GM19395 (cell line): ENCODE data around the gene MRPL46.
A peak's percentile ranks its signal among the peaks of the same experiment; 100 is the strongest.

ENCODE experiments used
- ATAC-seq: cut with Tn5 transposase; IDR thresholded peaks from one replicate; pipeline ENCODE4 v1.9.1; 2021; ENCODE audit warnings: mild to moderate bottlenecking, moderate library complexity; ENCODE audit not compliant: unreplicated experiment

The MRPL46 gene

GRCh38 chr15:88467073-88467934 lies at the start of gene MRPL46, which contains the start of gene MRPS11:
TSS of gene MRPL46 (minus strand) at chr15:88467388. CDS start at chr15:88467377, 11 bp downstream.
TSS of gene MRPS11 (plus strand) at chr15:88467708. CDS start at chr15:88467718, 10 bp downstream.
- ATAC-seq: peak; percentile 91

DNA sequence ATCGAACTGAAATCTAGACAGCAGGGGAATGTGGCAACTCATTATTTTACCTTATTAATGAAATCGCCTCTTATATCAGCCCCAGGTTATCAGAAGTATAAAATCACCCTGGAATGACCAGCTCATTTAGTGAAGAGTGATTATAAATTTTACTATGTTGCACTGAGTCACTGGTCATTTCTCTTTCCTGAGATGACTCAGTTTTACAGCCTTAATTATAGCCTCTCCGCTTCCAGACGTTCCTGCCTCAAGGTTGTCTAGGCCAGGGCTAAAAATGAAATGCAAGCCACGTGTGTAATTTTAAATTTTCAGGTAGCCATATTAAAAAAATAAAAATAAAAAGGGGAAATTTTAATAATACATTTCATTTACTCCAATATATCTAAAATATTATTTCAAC lies 46.0 kb upstream of the MRPL46 start:
- ATAC-seq: no peak

DNA sequence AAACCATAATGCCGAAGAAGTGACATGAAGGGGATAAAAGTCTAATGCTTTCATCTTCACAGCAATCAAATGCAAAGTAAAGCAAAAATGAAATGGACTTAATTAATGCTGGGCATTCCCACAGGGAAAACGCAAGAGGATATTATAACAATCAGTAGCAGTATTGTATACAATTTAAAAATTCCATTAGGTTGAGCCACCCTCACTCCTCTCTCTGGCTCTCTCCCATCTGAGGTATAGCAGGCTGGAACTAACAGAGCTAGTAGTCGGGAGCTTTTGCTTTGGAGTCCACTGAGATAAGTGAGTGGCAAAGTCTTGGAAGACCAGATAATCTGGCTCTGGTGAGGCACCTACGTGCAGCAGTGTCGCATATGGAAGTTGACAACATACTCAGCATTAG lies 45.4 kb upstream of the MRPL46 start:
- no peak for ATAC-seq

DNA sequence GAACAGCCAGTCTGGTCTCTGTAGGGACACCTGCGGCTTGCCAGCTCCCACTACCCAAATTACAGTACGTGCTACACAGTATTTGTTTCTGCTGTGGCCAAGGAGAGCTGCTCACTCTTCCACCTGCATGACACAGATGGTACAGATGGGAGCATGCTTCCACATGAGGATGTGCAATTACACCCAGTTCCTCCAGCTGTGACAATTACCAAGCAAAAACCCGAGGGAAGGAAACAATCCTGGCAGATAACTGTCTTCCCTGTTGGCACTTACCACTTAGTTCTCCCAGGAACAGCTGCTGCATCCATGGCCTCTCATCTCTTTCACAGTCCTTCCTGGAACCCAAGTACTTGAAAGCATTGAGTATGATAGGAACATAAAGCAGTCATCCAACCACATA lies 44.9 kb upstream of the MRPL46 start:
- no peak for ATAC-seq

- ATAC-seq: no peak
These were observed 44.0 kb upstream of the MRPL46 start for GRCh38 chr15:88511161-88511560.

DNA sequence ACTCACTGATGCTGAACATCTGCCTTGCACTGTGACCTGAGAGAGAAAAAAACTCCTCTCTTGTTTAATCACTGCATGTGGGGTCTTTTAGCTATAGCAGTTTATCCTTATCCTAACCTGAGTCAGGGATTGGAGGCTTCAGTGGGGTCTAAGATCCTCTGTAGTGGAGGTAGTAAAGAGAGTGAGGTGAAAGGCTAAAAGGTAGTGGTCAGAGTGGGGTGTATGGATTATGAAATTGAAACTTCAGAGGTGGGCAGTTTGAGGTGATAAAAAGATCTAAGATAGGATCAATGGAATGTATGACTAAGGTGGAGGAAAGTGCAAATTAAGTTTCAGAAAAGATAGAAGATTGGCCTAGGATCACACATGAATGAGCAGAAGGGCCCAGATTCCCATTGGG lies 42.8 kb upstream of the MRPL46 start:
- ATAC-seq: no peak

GRCh38 chr15:88509321-88509720 lies 42.1 kb upstream of the MRPL46 start:
- ATAC-seq: no peak

- no peak for ATAC-seq
These were observed 39.4 kb upstream of the MRPL46 start for GRCh38 chr15:88506628-88507027.

DNA sequence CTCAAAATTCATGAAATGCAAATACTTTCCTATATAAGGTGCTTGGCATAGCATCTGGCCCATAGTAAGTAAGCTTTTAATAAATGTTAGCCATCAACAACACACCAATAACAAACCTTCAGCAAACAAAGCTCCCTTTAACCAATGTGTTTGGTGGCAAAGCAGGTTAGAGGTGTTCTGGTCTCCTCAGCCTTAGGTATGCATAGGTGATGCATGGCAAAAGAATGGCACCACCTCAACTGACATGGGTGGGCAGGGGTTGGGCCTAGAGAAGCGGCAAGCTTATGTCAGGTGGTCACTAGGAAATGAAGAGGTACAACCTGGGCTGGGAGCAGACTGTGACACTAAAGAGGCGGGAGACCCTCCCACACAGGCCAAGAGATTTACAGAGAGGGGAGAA lies 38.5 kb upstream of the MRPL46 start:
- no peak for ATAC-seq

DNA sequence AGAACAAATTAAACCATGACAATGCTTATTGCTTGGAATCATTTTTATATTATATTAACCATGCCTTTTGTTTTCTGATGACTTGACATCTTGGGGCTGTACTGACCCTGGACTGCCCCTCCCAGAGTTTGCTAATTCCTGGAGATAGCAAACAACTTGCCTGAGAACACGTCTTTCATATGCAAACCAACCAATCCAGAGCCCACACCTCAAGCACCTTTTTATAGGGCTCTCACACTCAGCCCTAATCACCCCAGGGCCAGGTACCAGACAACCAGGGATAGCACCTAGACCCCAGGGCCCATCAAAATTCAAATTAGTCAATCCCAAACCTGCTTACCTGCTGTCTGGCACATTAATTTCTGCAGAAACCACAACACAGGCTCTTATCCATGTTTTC lies 37.3 kb upstream of the MRPL46 start:
- ATAC-seq: no peak

DNA sequence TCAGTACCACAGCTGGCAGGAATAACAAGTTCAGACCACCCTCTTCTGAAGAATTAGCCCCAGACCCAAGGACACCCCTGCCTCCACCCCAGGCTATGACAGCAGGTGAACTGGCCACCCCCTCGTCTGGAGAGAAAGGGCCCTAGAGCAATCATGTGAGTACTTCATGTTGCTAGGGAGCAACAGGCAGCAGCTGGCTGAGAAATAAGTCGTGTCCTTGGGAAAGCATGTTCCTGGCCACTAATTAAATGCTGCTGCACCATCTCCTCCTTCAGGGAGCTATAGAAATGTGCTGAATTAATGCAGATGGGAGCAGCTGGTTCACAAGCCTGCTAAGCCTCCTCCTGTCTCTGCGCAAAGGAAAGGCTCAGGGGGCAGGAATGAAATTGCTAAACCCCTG lies 31.8 kb upstream of the MRPL46 start:
- no peak for ATAC-seq

DNA sequence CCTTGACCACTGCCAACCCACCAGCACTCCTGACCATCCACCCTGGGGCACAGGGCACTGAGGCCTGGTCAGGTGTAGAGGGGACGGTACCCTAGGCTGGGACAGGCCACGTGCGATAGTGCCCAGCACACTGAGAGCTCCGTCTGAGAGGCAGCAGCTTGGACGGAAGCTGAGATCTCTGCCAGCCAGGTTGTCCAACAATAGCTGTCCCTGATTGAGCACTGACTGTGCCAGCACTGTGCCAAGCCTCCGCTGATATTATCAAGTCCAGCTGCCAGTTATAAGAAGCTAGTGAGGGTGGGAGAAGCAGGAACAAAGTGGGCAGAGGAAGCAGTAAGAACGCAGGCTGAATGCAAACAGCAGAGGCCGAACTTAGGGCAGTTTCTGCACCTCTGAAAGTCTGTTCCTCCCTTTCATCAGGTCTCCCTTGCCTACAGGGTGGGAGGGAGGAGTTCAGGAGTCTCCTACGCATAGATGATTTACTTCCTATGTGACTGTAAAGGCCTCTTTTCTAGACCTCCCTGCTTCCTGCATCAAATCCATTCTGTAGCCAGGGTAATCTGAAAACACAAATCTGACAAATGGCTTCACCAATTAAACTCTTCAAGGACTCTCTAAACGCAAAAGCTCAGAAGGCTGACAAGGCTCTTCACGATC lies 30.0 kb upstream of the MRPL46 start:
- ATAC-seq: no peak

DNA sequence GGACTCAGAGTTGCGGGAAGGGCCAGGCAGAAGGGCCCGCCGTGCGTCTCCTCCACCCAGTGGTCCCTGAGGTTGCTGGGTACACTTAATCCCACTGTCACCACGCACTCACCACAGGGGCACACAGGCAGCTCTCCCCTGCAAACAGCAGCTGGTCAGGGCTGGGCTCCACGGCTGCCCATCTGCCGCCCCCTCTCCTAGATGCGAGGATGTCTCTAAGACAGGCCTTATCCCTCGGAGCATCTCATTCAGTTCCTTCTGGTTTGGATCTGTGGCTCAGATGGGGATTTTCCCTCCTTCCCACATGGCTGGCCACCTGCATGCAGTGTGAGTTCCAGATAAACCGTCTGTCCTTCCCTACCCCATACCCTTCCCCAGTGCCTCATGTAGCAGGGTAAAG lies 26.7 kb upstream of the MRPL46 start:
- ATAC-seq: no peak

DNA sequence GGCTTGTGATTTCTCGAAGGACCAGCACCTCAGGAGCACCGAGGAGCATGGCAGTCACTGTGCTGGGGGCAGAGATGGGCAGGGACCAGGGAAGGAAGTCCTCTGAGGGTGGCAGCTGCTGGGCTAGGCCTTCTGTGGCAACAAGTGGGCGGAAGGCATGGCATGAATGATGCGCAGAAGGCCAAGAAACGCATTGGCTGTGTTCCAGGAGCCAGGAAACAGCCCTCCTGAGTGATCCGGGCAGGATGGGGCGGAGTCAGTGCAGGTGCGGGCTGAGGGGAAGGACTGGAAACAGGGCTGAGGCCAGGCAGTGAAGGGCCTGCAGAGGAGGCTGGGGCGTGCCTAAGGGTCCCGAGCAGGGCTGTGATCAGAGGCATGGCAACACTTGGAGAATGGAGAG lies 24.0 kb upstream of the MRPL46 start:
- ATAC-seq: no peak

DNA sequence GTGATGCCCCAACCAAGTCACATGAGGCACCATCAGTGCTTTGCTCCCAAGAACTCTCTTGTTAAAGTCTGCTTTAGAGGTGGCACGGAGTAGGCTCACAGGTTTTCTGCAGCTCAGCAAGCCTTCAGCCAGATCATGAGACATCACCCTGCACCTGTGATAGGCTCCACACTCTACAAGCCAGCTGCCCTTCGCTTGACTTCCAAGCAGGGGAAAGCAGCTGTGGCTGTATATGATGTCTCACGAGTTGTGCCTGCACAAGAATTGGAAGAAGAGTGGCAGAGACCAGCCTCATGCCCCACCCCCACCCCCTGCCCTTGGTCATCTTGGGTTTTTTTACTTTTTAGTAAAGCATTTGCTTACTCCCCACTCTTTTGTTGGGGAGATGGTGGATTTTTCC lies 22.8 kb upstream of the MRPL46 start:
- no peak for ATAC-seq

DNA sequence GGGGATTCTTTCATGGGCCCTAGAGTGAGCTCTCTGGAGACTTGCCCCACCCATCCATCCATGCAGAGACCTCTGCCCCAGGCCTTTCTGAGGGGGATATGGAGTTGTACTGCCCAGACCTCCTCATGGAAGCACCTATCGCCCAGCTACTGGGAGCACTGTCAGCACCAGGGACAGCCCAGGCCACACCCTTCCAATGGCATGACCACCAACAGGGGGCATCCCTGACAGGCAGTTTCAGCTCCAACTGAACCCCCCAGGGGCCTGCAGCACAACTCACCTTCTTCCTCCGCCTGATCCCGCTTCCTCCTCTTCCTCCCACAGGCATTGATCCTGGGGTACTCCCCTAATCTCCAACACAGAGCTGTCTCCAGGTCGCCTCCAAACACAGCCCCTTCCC lies 22.1 kb upstream of the MRPL46 start:
- ATAC-seq: no peak

GRCh38 chr15:88487796-88488523 lies 20.8 kb upstream of the MRPL46 start:
- ATAC-seq: no peak

- no peak for ATAC-seq
These were observed 20.1 kb upstream of the MRPL46 start for GRCh38 chr15:88487178-88487795.

- ATAC-seq: no peak
These were observed 17.6 kb upstream of the MRPL46 start for GRCh38 chr15:88484682-88485331.

DNA sequence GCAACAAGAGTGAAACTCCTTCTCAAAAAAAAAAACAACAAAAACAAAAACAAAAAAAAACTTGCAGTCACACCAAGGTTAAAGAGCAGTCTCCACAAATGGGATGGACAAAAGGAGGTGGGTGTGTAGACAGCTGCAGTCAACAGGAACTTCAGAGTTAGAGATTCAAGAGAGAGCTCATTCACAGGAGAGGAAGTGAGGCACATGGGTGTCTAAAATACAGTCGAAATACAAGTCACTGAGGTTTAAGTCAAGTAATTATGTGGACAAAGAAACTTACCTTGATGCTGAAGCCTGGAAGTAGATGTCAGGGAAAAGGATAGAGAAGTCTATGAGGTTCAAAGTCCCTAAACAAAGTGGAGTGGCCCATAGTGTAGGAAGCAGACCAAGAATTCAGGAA lies 15.1 kb upstream of the MRPL46 start:
- ATAC-seq: no peak

DNA sequence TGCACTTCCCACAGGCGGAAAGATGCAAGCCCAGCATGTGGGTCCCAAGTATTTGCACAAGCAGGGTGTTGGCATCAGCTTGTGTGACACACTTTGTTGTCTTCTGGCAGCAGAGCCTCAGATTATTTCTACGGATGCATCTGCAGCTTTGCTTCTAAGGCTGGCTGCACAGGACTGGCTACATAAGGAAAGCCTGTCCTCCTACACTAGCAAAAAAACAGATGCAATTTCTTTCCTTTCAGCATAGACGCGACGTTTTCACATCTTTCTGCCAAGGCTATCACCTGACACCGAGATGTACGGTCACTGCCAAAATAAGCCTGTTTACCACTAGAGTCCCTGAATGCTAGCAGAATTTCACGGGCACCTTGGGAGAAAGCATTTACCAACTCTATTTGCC lies 13.8 kb upstream of the MRPL46 start:
- ATAC-seq: no peak
